Endometrial microvascular endothelial cells (primary cell): ENCODE data around the gene LHCGR. TPM values are rescaled to one million over a fixed set of nuclear protein-coding genes. Genes with fewer than 3 reads are reported as not detected.
"Not testable (repeated sequence)": the region's sequence is repeated elsewhere in the genome, so short reads cannot be mapped to it uniquely, and the experiment has no call there.

Source experiments
- in situ Hi-C: cut with HindIII; loops from 2 replicates; pipeline ENCODE4 v1.10.0; 2017; ENCODE audit warnings: low sequenced_read_pairs, low pct_unique_long_range_greater_than_20kb; ENCODE audit errors: inconsistent ontology term
- total RNA-seq: library from RNA; depleted of rRNA; stranded (reverse); fragments of >200 nt; gene quantifications from one replicate; pipeline ENCODE4 v1.2.3, GENCODE V29; 2015; ENCODE audit errors: inconsistent ontology term

The LHCGR gene
- total RNA-seq, 1 donor from 2014 or later = not detected

- in situ Hi-C loops = no loop called here
Measured at GRCh38 chr2:48750128-48750739, 5.3 kb downstream of the LHCGR start.

GRCh38 chr2:48749291-48750127 lies 6.0 kb downstream of the LHCGR start:
- in situ Hi-C loops = no loop called here

- in situ Hi-C loops = no loop called here
Measured at GRCh38 chr2:48747319-48747718, 8.2 kb downstream of the LHCGR start.

DNA sequence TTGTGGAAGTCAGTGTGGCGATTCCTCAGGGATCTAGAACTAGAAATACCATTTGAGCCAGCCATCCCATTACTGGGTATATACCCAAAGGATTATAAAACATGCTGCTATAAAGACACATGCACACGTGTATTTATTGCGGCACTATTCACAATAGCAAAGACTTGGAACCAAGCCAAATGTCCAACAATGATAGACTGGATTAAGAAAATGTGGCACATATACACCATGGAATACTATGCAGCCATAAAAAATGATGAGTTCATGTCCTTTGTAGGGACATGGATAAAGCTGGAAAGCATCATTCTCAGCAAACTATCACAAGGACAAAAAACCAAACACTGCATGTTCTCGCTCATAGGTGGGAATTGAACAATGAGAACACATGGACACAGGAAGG lies 16.3 kb downstream of the LHCGR start:
- in situ Hi-C loops = not testable (repeated sequence)

DNA sequence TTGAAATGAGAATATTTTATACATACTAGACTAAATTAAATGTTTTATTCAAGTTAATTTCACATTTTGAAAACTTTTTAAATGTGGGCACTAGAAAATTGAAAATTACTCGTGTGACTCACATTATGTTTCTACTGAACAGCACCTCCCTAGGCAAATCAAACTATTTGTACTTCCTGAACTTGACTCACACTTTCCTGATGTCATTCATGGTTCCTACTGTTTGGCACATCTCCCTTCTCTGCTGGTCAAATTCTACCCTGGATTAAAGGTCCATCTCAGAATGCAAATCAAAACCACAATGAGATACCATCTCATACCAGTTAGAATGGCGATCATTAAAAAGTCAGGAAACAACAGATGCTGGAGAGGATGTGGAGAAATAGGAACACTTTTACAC lies 16.7 kb downstream of the LHCGR start:
- in situ Hi-C loops = no loop called here

DNA sequence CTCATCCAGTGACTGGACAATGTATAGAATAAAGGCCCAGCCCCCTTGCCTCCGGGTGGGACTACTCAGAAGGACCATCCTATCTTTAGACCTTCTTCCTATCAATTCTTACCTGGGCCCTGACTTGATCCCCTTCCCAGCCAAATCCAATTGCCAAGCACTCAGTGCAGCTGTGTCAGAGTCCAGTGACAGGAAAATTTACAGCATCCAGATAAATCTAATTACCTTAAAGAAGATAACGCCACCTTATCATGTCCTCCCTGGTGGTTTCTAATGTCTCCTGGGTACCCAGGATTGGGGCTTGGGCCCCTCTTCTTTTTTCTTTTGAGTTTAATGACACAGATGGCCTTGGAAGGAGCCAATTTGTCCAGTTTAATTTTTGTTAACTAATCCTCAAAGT lies 19.3 kb downstream of the LHCGR start:
- in situ Hi-C loops = no loop called here

DNA sequence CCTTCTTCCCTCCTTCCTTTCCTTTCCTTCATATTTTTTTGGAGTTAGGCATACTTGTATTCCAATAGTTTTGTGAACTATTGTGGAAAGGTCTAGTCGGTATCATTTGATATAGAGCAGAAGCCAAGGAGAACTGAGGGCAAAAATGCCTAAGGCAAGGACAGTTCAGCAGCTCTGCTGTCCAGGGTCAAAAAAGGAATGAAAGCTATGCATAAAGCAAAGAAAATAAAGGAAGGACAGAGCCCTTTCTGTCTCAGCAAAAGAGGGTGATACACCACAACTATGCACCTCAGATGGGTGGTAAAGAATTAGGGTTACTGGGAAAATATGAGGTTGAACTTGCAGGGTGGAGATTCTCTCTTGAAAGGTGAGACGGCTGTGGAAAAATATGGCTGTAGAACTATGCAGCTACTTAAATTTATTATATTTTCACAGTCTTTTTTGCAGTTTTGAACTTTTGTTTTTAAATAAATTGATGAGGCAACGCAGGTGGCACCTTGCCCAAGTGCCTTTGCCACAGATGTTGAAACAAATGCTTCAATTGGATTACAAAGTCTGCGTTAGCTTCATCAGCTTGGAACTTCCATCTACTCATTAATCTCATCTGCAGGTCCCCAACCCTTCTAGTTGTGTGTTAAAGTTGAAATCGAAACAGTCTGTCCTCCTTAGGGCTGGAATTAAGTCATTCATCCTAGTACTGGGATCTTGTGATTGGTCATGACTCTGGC lies 20.8 kb downstream of the LHCGR start:
- in situ Hi-C loops = no loop called here

- in situ Hi-C loops = no loop called here
Measured at GRCh38 chr2:48733067-48733503, 22.4 kb downstream of the LHCGR start.

DNA sequence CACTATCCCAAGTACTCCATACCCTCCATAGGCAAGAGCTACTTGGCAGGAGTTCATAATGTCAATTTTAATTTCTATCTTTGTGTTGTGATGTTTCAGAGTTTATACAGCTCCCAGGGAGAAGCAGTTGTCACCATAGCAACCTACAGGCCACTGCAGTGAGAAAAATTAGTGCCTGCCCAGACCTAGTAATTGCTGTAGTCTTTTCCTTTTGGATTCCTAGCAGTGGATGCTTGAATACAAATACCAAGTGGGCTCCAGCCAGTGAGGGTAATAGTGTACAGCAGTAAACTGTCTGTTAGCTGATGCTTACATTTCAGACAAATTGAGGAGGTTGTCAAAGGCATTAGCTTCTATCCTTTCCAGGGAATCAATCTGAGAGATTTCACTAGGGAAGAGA lies 26.7 kb downstream of the LHCGR start:
- in situ Hi-C loops = no loop called here

DNA sequence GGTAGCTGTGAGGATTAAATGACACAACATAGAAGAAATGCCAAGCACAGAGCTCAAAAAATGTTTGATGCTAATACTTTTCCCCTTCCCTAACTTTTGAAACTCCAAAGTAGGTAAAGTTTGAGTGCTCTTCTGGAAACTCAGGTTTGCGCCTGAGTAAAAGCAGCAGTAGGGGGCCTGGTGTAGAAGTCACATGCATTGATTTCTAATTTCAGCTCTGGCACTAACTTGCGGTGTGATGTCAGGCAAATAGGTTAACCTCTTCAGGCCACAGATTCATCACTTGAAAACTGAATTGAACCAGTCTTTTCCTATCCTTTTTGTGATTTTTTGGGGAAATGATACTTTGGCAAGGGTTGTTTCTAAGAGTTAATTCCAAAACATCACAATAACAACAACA lies 27.2 kb downstream of the LHCGR start:
- in situ Hi-C loops = no loop called here

DNA sequence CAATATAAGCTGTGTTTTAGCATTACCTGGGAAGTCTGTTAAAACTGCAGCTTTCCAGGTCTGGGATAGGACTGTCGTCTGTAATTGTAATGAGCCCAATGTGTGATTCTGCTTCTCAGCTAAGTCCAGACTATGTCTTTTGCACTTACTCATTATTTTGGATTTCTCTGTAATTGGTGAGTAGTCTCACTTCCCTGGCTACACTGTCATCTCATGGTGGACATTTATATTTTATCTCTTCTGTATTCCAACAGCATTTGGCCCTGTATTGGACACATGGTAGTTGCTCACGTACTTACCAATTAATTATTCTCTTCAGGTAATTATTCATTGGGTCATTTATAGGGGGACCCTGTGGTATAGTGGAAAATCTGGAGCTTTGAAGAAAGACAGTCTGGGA lies 28.0 kb downstream of the LHCGR start:
- in situ Hi-C loops = no loop called here

DNA sequence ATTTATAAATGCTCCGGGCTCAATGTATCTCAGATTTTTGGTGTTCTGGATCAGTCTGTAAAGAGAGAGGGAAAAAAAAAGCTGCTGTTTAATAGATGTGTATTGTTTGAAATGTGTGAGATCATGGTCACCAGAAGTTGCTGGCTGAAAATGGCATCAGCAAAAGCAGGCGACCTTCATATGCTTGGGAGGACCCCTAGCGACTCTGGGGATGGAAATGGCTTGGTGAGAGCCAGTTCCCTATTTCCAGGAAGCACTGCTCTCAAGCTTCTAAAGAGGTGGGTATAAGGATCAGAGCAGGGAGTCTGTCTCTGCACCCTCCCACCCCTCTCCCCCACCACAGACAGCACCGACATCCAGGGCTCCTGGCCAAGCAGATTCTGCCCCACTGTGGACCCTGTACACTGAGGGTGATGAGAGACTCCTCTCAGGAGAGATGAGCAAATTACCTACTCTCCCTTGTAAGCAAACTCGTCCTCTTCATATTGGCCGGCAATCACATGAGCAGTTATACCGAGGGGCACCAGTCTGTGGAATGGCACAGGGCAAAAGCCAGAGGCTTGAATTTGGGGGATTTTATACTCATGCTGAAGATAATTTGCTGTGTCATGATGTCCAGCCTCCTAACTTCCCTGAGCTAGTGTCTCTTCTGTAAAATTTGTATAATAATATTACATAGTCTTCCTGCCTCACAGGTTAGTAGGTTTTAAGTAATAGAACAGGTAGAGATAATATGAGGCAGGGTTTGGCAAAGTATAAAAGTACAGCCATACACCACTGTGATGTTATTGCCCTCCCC lies 29.6 kb downstream of the LHCGR start:
- in situ Hi-C loops = no loop called here

- in situ Hi-C loops = no loop called here
Measured at GRCh38 chr2:48724278-48724677, 31.2 kb downstream of the LHCGR start.

DNA sequence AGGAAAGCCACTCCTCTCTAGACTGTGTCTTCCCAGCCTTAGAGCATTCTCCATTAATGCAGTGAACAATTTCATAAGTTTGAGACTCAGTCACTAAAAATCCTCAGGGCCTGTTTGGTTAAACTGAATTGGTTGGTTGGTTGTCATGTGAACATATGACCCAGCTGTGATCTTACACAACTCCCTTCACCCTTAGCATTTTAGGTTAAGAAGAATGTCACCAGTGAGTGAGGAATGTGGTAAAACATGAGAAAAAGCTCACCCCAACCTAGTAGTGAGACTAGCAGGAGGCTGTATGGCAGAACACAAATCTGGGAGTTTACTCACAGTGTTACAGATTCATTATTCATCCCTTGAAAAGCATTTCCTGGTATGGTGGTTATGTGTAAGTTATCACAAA lies 32.4 kb downstream of the LHCGR start:
- in situ Hi-C loops = no loop called here

GRCh38 chr2:48722391-48722790 lies 33.1 kb downstream of the LHCGR start:
- in situ Hi-C loops = no loop called here

GRCh38 chr2:48721158-48721557 lies 34.4 kb downstream of the LHCGR start:
- in situ Hi-C loops = no loop called here

GRCh38 chr2:48719480-48720177 lies 35.9 kb downstream of the LHCGR start:
- in situ Hi-C loops = no loop called here

DNA sequence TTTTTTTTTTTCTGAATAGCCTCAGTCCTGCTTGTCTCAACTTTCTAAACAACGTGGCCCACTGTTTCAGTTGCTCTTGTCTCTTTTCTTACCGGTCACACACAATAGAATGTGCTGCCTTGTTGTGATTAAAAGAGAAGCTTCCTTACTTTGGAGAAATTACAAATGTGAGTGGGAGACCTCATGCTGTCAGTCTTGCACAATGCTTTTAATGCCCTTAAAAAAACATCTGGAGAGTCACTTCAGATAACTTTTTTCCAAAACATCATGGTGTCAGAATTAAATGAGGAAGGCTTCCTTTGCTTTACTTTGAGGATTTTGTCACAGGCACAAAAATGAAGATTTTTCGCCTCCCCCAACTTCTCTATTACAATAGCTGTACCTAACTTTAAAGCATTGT lies 37.7 kb downstream of the LHCGR start:
- in situ Hi-C loops = no loop called here

- in situ Hi-C loops = no loop called here
Measured at GRCh38 chr2:48715956-48716355, 39.6 kb downstream of the LHCGR start.
